A549 treated with GW870086 at 1 μM for 4 hours (cell line): ENCODE results near the gene IARS2. TPM values are rescaled to one million over a fixed set of nuclear protein-coding genes. Genes with fewer than 3 reads are reported as not detected.

Experiments used
- total RNA-seq: library from RNA; stranded (reverse); fragments of 200-300 nt; extraction: Qiagen RNA extraction; gene quantifications from 5 replicates; pipeline ENCODE4 v1.2.3, GENCODE V29; 2022; ENCODE audit warnings: low read depth

IARS2 gene
- total RNA-seq: 86.0 to 112 TPM (median 105 TPM) in 5 replicates

GRCh38 chr1:220094016-220094911 is at the start of gene IARS2:
Gene IARS2, plus strand, starts transcription at chr1:220094132. Its CDS starts 85 bp downstream, at chr1:220094217.

GRCh38 chr1:220046052-220046930 is 47.6 kb upstream of the IARS2 start, which contains the start of gene EPRS1:
Gene EPRS1, minus strand, starts transcription at chr1:220046505. Its CDS starts 117 bp downstream, at chr1:220046388.

GRCh38 chr1:220089650-220090556 is 4.0 kb upstream of the IARS2 start, which contains the start of gene BPNT1:
Gene BPNT1, minus strand, starts transcription at chr1:220089788. Its CDS starts 9,942 bp downstream, at chr1:220079846.

Other genes with a start within 250 kb of the IARS2 start
- gene SLC30A10, start 165.6 kb upstream of the IARS2 start, total RNA-seq: 0.05 to 0.14 TPM (median 0.09 TPM) in 5 replicates
- 71.1 to 91.0 TPM (median 75.4 TPM) in 5 replicates for gene EPRS1, start 47.6 kb upstream of the IARS2 start, total RNA-seq
- gene BPNT1, start 4.3 kb upstream of the IARS2 start, total RNA-seq: 15.4 to 22.2 TPM (median 17.4 TPM) in 5 replicates
- 11.3 to 14.9 TPM (median 13.6 TPM) in 5 replicates for gene RAB3GAP2, start 178.3 kb downstream of the IARS2 start, total RNA-seq